Heart left ventricle (tissue), 16 donors: ENCODE measurements around the gene DDR2. TPM values are rescaled to one million over a fixed set of nuclear protein-coding genes. Genes with fewer than 3 reads are reported as not detected.

Experiments
- ATAC-seq, 4 donors: fragments of 200-7000 bp; cut with Tn5 transposase; one replicate each; pipeline ENCODE4 v1.9.1; 2020 to 2022; ENCODE audit warnings: moderate library complexity in 4 of 4, mild to moderate bottlenecking in 3 of 4, moderate number of reproducible peaks in 1 of 4
- DNase-seq, 5 donors: peaks; one replicate each; pipeline ENCODE4 v3.0.0-alpha.2; 2020
- H3K27ac ChIP-seq, 12 donors: fragments of 200-600 bp; sonication (generic) in 4 of 12; one replicate each; pipeline versions ENCODE4 v1.5.0 to v1.8.0; 2016 to 2022; ENCODE audit warnings: mild to moderate bottlenecking in 2 of 12
- H3K27me3 ChIP-seq, 9 donors: fragments of 200-600 bp; sonication (generic) in 2 of 9; one replicate each; pipeline versions ENCODE4 v1.5.1 to v1.8.0; 2016 to 2022; ENCODE audit warnings: mild to moderate bottlenecking in 3 of 9
- H3K36me3 ChIP-seq, 9 donors: fragments of 200-600 bp; sonication (generic) in 2 of 9; one replicate each; pipeline versions ENCODE4 v1.5.0 to v1.8.0; 2018 to 2022; ENCODE audit warnings: mild to moderate bottlenecking in 2 of 9
- H3K4me1 ChIP-seq, 12 donors: fragments of 200-600 bp; sonication (generic) in 4 of 12; one replicate each; pipeline versions ENCODE4 v1.5.0 to v1.8.0; 2016 to 2022; ENCODE audit warnings: mild to moderate bottlenecking in 3 of 12
- H3K4me3 ChIP-seq, 12 donors: fragments of 200-600 bp; sonication (generic) in 4 of 12; one replicate each; pipeline versions ENCODE4 v1.5.0 to v1.8.0; 2017 to 2022; ENCODE audit warnings: mild to moderate bottlenecking in 9 of 12, moderate library complexity in 4 of 12
- H3K9me3 ChIP-seq, 12 donors: fragments of 200-600 bp; sonication (generic) in 4 of 12; one replicate each; pipeline versions ENCODE4 v1.5.0 to v1.8.0; 2016 to 2022; ENCODE audit warnings: mild to moderate bottlenecking in 1 of 12
- CTCF ChIP-seq, 12 donors: fragments of 200-600 bp; sonication (generic) in 4 of 12; IDR thresholded peaks; one replicate each; pipeline versions ENCODE4 v1.5.0 to v1.8.0; 2018 to 2022; ENCODE audit warnings: antibody characterized with exemption in 12 of 12, mild to moderate bottlenecking in 5 of 12
- POLR2A ChIP-seq, 2 donors: fragments of 450-650 bp; IDR thresholded peaks; one replicate each; pipeline ENCODE4 v1.6.1; 2017; ENCODE audit warnings: antibody characterized with exemption in 2 of 2, mild to moderate bottlenecking in 2 of 2, moderate library complexity in 2 of 2
- WGBS, 4 donors: extraction: QIAGEN DNeasy Blood & Tissue Kit in 2 of 4; methylation state at CpG; one replicate each; pipeline versions ENCODE4 v1.1.5 to v1.1.7; 2013 to 2018; 5-methylcytosine and 5-hydroxymethylcytosine counted together
- intact Hi-C, 10 donors: fragments of 100-400 bp; cut with DNase I; formaldehyde crosslinking; loops; one replicate each; pipeline versions ENCODE4 v1.11.1 to v1.14.2; 2022
- polyA plus RNA-seq, 2 donors: library from polyadenylated mRNA; stranded (reverse); fragments of 200-250 nt; gene quantifications; one replicate each; pipeline ENCODE4 v1.2.3, GENCODE V29; 2013
- total RNA-seq, 9 donors: library from RNA; depleted of rRNA in 2 of 9; stranded (reverse); fragments of >200 nt in 2 of 9; fragmentation: NEBNext Ultra II Directional in 3 of 9; extraction: Animal tissue kit (Norgen Biotek cat#: 25700) in 3 of 9; gene quantifications; one replicate each; pipeline versions ENCODE4 v1.1.0 to v1.2.4, GENCODE V29; 2016 to 2023
- donor health status: ischemic (EF 13 %, LVEDD 7.1; RV severe dilation, severe dysfunction).
- donor health status: healthy with polysubstance abuse.
- donor health status: DM: no; HTN: yes; CAD: no.
- donor health status: DM: no; HTN: no; CAD: no.
- donor health status: ischemic (EF 25% LVEDD 6.9; RV normal size, moderate dysfunction).
- donor health status: ischemic (EF 25% LVEDD 5.7; RV mildly dilated, moderate dysfunction).
- donor health status: healthy.
- donor health status: DM: yes; HTN: yes; CAD: no.
- donor health status: ischemic (EF 35%, LVEDD 5.7; RV mildly dilated, moderate dysfunction).
- donor health status: nonischemic (EF 11% LVEDD 7.7; RV severe dilation, severe dysfunction).
- donor health status: DM: yes; HTN: yes; CAD: no.
- donor health status: PGD.
- donor health status: ischemic (EF 29% LVEDD 5.4; RV normal size, mild dysfunction).
- donor health status: nonischemic (EF 23%, LVEDD 6.1; RV moderate dilation, normal function).

The DDR2 gene
- total and polyA plus RNA-seq, 11 donors: 5.0 to 55.3 (median 23.8) TPM

- Histone ChIP-seq H3K36me3 (no peaks in the 10 kb centered on the region), H3K9me3 (no peaks in the 10 kb centered on the region), H3K4me3 (no peak overlapping the region), H3K27me3 (no peaks in the 10 kb centered on the region), H3K27ac (peak overlapping the region in 10 of 12 donors; percentile 37 to 81 (median 56)), H3K4me1 (peaks cover 0 to 26% (median 10%) of the 10 kb centered on the region in 12 donors)
- DNase-seq (no peak), ATAC-seq (no peak)
- intact Hi-C loops: loop anchor here in 1 of 10 donors (10.0 kb wide), 1 partner anchor 107 kb away; no protein-coding TSS in a partner anchor
- TF ChIP-seq POLR2A (IDR thresholded peaks at IDR 0.05): no peak
- TF ChIP-seq CTCF (IDR thresholded peaks at IDR 0.05): no peak
These were observed 99.8 kb downstream of the DDR2 start for GRCh38 chr1:162732094-162732493.

GRCh38 chr1:162732566-162733335 lies 100.5 kb downstream of the DDR2 start:
- peak; percentile 59 to 93 (median 86) for ATAC-seq
- H3K27ac ChIP-seq: peak overlapping the region in 11 of 12 donors; percentile 37 to 81 (median 57)
- TF ChIP-seq CTCF (IDR thresholded peaks at IDR 0.05) (no peak), POLR2A (IDR thresholded peaks at IDR 0.05) (no peak)
- H3K36me3 ChIP-seq: no peaks in the 10 kb centered on the region
- no peaks in the 10 kb centered on the region for H3K27me3 ChIP-seq
- H3K9me3 ChIP-seq: no peaks in the 10 kb centered on the region
- H3K4me1 ChIP-seq: peaks cover 0 to 26% (median 10%) of the 10 kb centered on the region in 12 donors
- intact Hi-C loops: loop anchor here in 1 of 10 donors (10.0 kb wide), 1 partner anchor 108 kb away; no protein-coding TSS in a partner anchor
- 71 to 81% (median 76%) methylated on average over 8 of the region's 8 CpGs for WGBS, 4 donors
- DNase-seq: peak; percentile 29 to 69 (median 67)
- no peak overlapping the region for H3K4me3 ChIP-seq

DNA sequence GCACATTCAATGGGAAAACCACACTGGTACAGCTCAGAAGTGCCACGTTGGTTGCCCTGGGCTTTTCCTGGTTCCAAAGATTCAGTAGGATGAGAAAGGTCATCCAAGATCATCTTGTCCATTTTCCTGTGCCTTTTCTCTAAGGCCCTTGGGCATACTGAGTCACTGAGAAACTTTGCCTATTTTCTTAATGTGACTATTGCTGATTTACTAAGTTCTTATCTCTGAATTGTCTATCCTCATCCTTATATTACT lies 101.0 kb downstream of the DDR2 start:
- Histone ChIP-seq H3K27ac (peak overlapping the region in 11 of 12 donors; percentile 37 to 81 (median 57)), H3K27me3 (no peaks in the 10 kb centered on the region), H3K36me3 (no peaks in the 10 kb centered on the region), H3K9me3 (no peaks in the 10 kb centered on the region), H3K4me1 (peaks cover 0 to 26% (median 10%) of the 10 kb centered on the region in 12 donors), H3K4me3 (no peak overlapping the region)
- no peak for TF ChIP-seq POLR2A (IDR thresholded peaks at IDR 0.05)
- no peak for TF ChIP-seq CTCF (IDR thresholded peaks at IDR 0.05)
- peak in 3 of 4 donors; percentile 11 to 16 (median 15) for ATAC-seq
- intact Hi-C loops: loop anchor here in 1 of 10 donors (10.0 kb wide), 1 partner anchor 108 kb away; no protein-coding TSS in a partner anchor
- DNase-seq: no peak
- 21 to 46% (median 28%) methylated on average over 1 of the region's 1 CpG for WGBS, 4 donors

GRCh38 chr1:162734047-162734446 lies 101.8 kb downstream of the DDR2 start:
- no peak for TF ChIP-seq POLR2A (IDR thresholded peaks at IDR 0.05)
- no peak for TF ChIP-seq CTCF (IDR thresholded peaks at IDR 0.05)
- intact Hi-C loops: loop anchor here in 1 of 10 donors (10.0 kb wide), 1 partner anchor 109 kb away; no protein-coding TSS in a partner anchor
- peaks cover 0 to 26% (median 10%) of the 10 kb centered on the region in 12 donors for H3K4me1 ChIP-seq
- peak overlapping the region in 1 of 12 donors; percentile 8 for H3K27ac ChIP-seq
- no peak for ATAC-seq
- H3K9me3 ChIP-seq: no peaks in the 10 kb centered on the region
- WGBS, 4 donors: 69 to 81% (median 70%) methylated on average over 2 of the region's 2 CpGs
- H3K27me3 ChIP-seq: no peaks in the 10 kb centered on the region
- H3K4me3 ChIP-seq: no peak overlapping the region
- DNase-seq: no peak
- no peaks in the 10 kb centered on the region for H3K36me3 ChIP-seq
